HG03159 (cell line): ENCODE results near the gene SPOCK1.

ENCODE experiments used
- ATAC-seq: cut with Tn5 transposase; IDR thresholded peaks from one replicate; pipeline ENCODE4 v1.9.1; 2021; ENCODE audit warnings: mild to moderate bottlenecking, moderate library complexity; ENCODE audit not compliant: unreplicated experiment

SPOCK1 gene

GRCh38 chr5:137129886-137130680, 369.0 kb downstream of the SPOCK1 start:
- ATAC-seq = no peak

DNA sequence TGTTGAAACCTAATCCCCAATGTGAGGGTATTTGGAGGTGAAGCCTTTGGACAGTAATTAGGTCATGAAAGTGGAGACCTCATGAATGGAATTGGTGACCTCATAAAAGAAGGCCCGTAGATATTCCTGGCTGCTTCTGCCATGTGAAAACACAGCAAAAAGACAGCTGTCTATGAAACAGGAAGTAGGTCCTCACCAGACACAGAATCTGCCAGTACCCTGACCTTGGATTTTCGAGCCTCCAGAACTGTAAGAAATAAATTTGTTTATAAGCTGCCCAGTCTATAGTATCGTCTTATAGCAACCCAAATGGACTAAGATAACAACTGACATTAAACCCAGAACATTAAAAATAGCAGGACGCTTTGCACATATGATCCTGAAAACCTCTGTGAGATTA, 371.1 kb downstream of the SPOCK1 start:
- no peak for ATAC-seq

- no peak for ATAC-seq
These were observed 372.3 kb downstream of the SPOCK1 start for GRCh38 chr5:137126829-137127228.

DNA sequence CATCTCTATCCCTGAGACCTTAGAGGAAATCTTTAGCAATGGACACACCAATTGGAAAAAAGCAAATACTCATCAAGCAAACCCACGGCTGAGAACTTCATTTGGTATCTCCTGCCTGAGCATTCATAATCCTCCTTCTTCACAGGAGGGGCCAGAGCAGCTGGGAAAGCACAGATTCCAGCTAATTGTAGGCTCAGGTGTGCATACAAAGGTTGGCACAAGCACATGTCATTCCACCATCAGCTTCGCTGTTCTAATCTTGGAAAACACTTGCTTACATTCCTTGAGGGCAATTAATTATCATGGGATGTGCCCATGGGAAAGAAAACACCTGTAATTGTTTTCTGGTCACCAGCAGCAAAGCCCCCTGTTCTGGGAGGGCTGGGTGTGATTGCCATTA, 376.6 kb downstream of the SPOCK1 start:
- ATAC-seq = no peak

DNA sequence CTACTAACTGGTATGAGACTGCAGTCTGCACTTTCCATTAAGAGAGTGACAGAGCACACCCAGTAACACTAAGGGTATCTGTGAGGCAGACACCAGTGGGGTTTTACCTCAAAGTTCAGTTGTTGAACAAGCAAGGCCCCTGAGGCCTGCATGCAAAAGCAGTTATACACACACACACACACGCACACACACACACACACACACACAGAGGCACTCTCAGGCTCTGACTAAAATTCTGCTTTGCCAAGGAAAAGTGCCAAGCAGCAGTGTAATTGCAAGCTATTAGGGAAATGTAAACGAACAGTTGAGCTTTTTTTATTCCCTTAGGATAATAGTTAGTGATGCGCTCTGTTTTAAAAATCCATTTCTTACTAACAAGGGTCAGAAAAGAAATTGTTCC, 377.1 kb downstream of the SPOCK1 start:
- ATAC-seq = no peak

- ATAC-seq = no peak
These were observed 379.8 kb downstream of the SPOCK1 start for GRCh38 chr5:137119321-137119720.

GRCh38 chr5:137118629-137119028, 380.5 kb downstream of the SPOCK1 start:
- no peak for ATAC-seq

DNA sequence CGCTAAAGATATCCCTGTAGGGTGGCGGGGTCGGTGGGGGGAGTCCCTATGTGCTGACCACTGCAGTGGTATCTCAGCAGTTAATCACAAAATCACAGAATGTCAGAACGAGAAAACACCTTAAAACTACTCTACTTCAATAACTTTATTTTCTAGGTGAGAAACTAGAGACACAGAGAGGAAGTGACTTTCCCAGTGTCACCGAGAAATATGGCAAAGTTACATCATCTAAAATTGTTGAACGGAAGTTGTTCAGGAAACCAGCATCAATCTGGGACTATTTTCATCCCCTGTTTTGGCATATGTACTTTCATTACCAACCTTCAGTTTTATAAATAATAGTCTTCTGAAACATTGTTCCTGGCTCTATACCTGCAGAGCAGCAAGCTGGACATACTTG, 384.0 kb downstream of the SPOCK1 start:
- no peak for ATAC-seq

DNA sequence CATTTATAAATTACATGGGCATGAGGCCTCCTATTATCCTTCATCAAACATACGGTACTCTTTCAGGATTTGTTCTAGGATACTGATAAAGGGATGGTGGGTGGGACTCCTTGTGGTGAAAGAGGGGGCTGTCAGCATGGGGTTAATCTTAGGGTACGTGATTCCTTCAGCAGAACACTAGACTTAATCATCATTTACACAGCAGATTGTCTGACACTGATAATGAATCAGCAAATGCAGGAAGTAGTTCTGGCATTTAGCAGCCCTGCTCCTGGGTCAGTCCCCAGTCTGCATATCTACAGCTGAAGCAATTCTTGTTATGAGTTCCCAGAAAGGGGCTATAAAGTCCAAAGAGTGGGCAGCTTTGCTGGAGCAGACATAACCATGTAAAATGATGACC, 384.6 kb downstream of the SPOCK1 start:
- ATAC-seq = no peak

GRCh38 chr5:137113939-137114338, 385.2 kb downstream of the SPOCK1 start:
- ATAC-seq = no peak

DNA sequence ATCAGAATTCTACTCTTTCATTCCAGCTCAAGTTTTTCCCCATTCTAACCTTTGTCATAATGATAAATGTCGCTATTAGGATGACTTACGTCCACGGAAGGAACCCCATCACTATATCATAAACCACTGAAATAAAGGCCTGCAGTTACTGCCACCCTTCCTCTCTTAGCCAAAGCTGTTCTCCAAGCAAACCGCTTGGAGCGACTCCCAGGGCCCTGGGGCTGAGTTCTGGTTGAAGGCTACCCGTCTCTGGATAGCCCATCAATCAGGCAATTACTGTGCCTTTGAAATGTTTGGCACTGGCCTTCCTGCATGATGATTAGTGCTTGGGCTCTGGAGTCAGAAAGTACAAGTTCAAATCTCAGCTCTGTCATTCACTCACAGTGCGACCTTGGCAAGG, 386.0 kb downstream of the SPOCK1 start:
- ATAC-seq = no peak

DNA sequence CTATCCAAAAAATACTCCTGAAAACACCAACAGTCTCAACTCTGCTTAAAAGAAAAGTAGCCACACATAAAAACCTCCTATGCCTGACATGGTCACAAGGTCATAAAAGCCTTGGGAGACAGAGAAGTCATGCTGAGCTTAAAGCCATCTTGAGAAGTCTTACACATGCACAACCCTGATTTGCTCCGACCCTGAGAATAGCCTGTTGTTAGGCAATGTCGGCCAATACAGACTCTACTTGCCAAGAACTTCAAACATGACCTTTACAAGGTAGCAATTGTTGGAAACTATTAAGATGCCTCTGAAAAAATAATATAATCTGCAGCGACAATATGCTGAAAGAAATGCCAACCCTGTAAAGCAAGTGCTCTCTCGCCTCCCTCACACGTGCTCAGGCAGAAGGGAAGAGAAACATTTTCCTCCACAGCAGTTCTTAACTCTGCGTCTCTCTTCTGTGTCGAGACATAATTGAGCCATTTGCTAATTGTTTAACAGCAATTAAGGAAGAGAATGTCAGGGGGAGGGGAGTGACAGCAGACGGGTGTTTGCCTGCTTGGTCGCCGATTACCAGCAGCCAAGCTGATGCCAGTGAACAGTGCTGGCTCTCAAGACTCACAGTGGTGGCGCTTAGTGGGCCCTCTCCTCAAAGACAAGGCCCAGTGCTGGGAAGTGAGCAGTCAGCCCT, 393.6 kb downstream of the SPOCK1 start:
- ATAC-seq = no peak

- ATAC-seq = no peak
These were observed 397.6 kb downstream of the SPOCK1 start for GRCh38 chr5:137101544-137101943.

DNA sequence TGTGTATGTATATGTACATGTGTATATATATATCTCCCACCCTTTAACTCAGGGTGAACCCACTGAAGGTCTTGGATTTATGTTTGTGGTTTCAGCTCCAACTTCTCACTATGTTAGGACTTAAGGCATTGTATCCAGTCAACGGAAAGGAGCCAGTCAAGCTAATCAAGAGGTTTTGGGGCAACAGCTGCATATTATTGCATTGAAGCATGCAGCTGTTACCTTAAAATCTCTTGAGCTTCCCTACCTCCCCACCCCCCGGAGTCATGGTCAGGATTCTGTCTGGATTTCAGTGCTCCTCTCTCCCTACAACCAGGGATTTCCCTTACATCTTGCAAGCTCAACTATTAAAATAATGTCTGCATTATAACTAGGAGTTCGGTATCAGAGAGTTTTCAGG, 399.5 kb downstream of the SPOCK1 start:
- ATAC-seq = no peak

GRCh38 chr5:137098663-137099062, 400.5 kb downstream of the SPOCK1 start:
- no peak for ATAC-seq

DNA sequence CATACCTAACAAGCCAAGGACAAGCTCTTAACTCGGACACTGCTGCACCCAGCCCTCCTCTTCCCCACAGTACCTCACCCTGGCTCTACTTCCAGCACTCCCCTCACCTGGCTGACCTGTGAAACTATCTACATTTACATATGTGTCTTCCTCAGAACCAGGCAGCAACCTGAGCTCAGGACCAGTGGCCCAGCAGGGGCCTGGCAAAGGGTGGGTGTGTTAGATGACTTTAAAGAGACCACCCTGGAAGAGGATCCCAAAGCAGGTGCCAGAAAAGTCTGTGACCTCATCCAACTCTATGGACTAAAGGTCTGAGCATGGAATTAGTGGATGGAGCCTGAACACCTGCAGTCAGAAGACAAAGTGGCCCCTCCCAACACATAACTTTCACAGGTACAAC, 400.9 kb downstream of the SPOCK1 start:
- no peak for ATAC-seq

GRCh38 chr5:137097203-137097602, 401.9 kb downstream of the SPOCK1 start:
- ATAC-seq = no peak

GRCh38 chr5:137096149-137097103, 402.7 kb downstream of the SPOCK1 start:
- ATAC-seq = no peak

GRCh38 chr5:137095597-137095996, 403.5 kb downstream of the SPOCK1 start:
- ATAC-seq = no peak

DNA sequence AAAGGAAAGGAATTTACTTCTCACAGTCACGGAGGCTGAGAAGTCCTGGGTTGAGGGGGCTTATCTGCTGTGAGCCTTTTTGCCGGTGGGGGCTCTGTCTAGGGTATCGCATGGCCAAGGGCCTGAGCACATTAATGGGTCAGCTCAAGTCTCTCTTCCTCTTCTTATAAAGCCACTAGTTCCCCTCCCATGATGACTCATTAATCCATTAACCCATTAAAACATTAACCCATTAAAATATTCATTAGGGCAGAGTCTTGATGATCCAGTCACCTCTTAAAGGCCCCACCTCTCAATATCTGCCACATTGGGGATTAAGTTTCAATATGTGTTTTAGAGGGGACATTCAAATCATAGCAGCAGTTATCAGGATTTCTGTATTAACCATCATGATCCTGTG, 406.3 kb downstream of the SPOCK1 start:
- no peak for ATAC-seq

GRCh38 chr5:137091472-137091871, 407.7 kb downstream of the SPOCK1 start:
- ATAC-seq = no peak
